IMR-90 (cell line): ENCODE data around the gene FER1L5. TPM values are rescaled to one million over a fixed set of nuclear protein-coding genes. Genes with fewer than 3 reads are reported as not detected.

Experiments
- ATAC-seq: fragments of 200-7000 bp; cut with Tn5 transposase; 2 replicates; pipeline ENCODE4 v1.9.1; 2020; ENCODE audit warnings: low read depth, mild to moderate bottlenecking, moderate library complexity
- BruUV-seq: library from RNA; stranded (reverse); fragments of 400-500 nt; replicated peaks from 2 replicates; lab custom pipeline; 2021; lab: Mats Ljungman, UMichigan
- CTCF ChIA-PET: fragments of 300-600 bp; formaldehyde crosslinking; extraction: SDS; loops from one replicate; lab custom pipeline; 2021; ENCODE audit warnings: antibody characterized with exemption; lab: Yijun Ruan, JAX
- POLR2A ChIA-PET: fragments of 300-600 bp; sonication (Branson Sonifier 250); formaldehyde crosslinking; loops from one replicate; lab custom pipeline; 2022; ENCODE audit warnings: antibody characterized with exemption; ENCODE audit not compliant: unreplicated experiment; lab: Charles Lee
- DNase-seq: peaks from one replicate; pipeline ENCODE4 v3.0.0; 2013
- H2AFZ ChIP-seq: replicated peaks from 2 replicates; pipeline ENCODE3; 2013; ENCODE audit warnings: low read length, mild to moderate bottlenecking; ENCODE audit not compliant: poor library complexity
- H2AK5ac ChIP-seq: 2 replicates; pipeline ENCODE4 v1.6.1; 2013; ENCODE audit warnings: low read depth, low read length, inconsistent platforms
- H2AK9ac ChIP-seq: replicated peaks from 2 replicates; pipeline ENCODE3; 2013; ENCODE audit warnings: mild to moderate bottlenecking, low read depth, low read length, moderate library complexity; ENCODE audit not compliant: poor library complexity
- H2BK120ac ChIP-seq: 2 replicates; pipeline ENCODE4 v1.6.1; 2013; ENCODE audit warnings: low read depth, low read length, inconsistent platforms
- H2BK15ac ChIP-seq: 3 replicates; pipeline ENCODE4 v1.6.1; 2013; ENCODE audit warnings: low read depth, low read length, inconsistent platforms
- H2BK20ac ChIP-seq: 2 replicates; pipeline ENCODE4 v1.6.1; 2013; ENCODE audit warnings: low read depth, mild to moderate bottlenecking, inconsistent platforms, low read length, moderate library complexity
- H2BK5ac ChIP-seq: 2 replicates; pipeline ENCODE4 v1.6.1; 2013; ENCODE audit warnings: mild to moderate bottlenecking, low read depth, low read length, inconsistent platforms; ENCODE audit not compliant: poor library complexity, severe bottlenecking
- H3K14ac ChIP-seq: replicated peaks from 2 replicates; pipeline ENCODE4 v1.6.1; 2013; ENCODE audit warnings: low read depth, low read length, inconsistent platforms
- H3K18ac ChIP-seq: 2 replicates; pipeline ENCODE4 v1.6.1; 2013; ENCODE audit warnings: low read depth, low read length, control low read depth
- H3K23ac ChIP-seq: 2 replicates; pipeline ENCODE4 v1.6.1; 2013; ENCODE audit warnings: low read depth, low read length, inconsistent platforms
- H3K27ac ChIP-seq: 2 replicates; pipeline ENCODE4 v1.5.1; 2013; ENCODE audit warnings: mild to moderate bottlenecking, control low read depth, low read length; ENCODE audit not compliant: insufficient read depth
- H3K27me3 ChIP-seq: 2 replicates; pipeline ENCODE4 v1.6.1; 2013; ENCODE audit warnings: low read length; ENCODE audit not compliant: control insufficient read depth, insufficient read depth
- H3K36me3 ChIP-seq: 2 replicates; pipeline ENCODE4 v1.6.1; 2013; ENCODE audit warnings: low read length, mixed read lengths; ENCODE audit not compliant: control insufficient read depth, insufficient read depth
- H3K4ac ChIP-seq: 2 replicates; pipeline ENCODE4 v1.6.1; 2013; ENCODE audit warnings: low read depth, low read length, inconsistent platforms
- H3K4me1 ChIP-seq: 2 replicates; pipeline ENCODE4 v1.6.1; 2013; ENCODE audit warnings: low read length, mixed read lengths; ENCODE audit not compliant: control insufficient read depth, insufficient read depth
- H3K4me2 ChIP-seq: 2 replicates; pipeline ENCODE4 v1.6.1; 2013; ENCODE audit warnings: low read depth, mild to moderate bottlenecking, control low read depth, low read length, moderate library complexity
- H3K4me3 ChIP-seq: 2 replicates; pipeline ENCODE4 v1.5.1; 2013; ENCODE audit warnings: low read depth, mild to moderate bottlenecking, control low read depth, low read length, moderate library complexity; ENCODE audit not compliant: insufficient read depth
- H3K56ac ChIP-seq: 2 replicates; pipeline ENCODE4 v1.6.1; 2013; ENCODE audit warnings: low read length, inconsistent platforms; ENCODE audit not compliant: insufficient read depth; ENCODE audit errors: extremely low read depth
- H3K79me1 ChIP-seq, 2 experiments: 2 replicates each; pipeline ENCODE4 v1.6.1; 2013; ENCODE audit warnings: low read length in 2 of 2, inconsistent platforms in 1 of 2, low read depth in 1 of 2
- H3K9ac ChIP-seq: 2 replicates; pipeline ENCODE4 v1.6.1; 2013; ENCODE audit warnings: low read depth, low read length, control low read depth
- H3K9me1 ChIP-seq: 2 replicates; pipeline ENCODE4 v1.6.1; 2013; ENCODE audit warnings: low read length, inconsistent platforms; ENCODE audit not compliant: insufficient read depth
- H3K9me3 ChIP-seq: 2 replicates; pipeline ENCODE4 v1.6.1; 2013; ENCODE audit warnings: low read length; ENCODE audit not compliant: control insufficient read depth, insufficient read depth
- H4K20me1 ChIP-seq: 2 replicates; pipeline ENCODE4 v1.6.1; 2013; ENCODE audit warnings: low read length, inconsistent platforms; ENCODE audit not compliant: insufficient read depth
- H4K5ac ChIP-seq: 2 replicates; pipeline ENCODE4 v1.6.1; 2013; ENCODE audit warnings: mild to moderate bottlenecking, low read depth, low read length, control low read depth
- H4K8ac ChIP-seq, 2 experiments: 2 replicates each; pipeline ENCODE4 v1.6.1; 2013; ENCODE audit warnings: low read depth in 2 of 2, low read length in 2 of 2, control low read depth in 1 of 2, inconsistent platforms in 1 of 2
- H4K91ac ChIP-seq: 2 replicates; pipeline ENCODE4 v1.6.1; 2013; ENCODE audit warnings: low read depth, low read length, inconsistent platforms; ENCODE audit not compliant: insufficient read depth
- BHLHE40 ChIP-seq: fragments of 150-350 bp; IDR thresholded peaks from 2 replicates; pipeline ENCODE4 v1.6.1; 2016; ENCODE audit warnings: mild to moderate bottlenecking, low read depth, low read length
- CEBPB ChIP-seq: IDR thresholded peaks from 2 replicates; pipeline ENCODE4 v1.6.1; 2012; ENCODE audit warnings: low read depth, low read length, improper control_type of control experiment
- CHD1 ChIP-seq: IDR thresholded peaks from 2 replicates; pipeline ENCODE4 v1.6.1; 2012; ENCODE audit warnings: low read depth, low read length, improper control_type of control experiment
- CTCF ChIP-seq: conservative IDR thresholded peaks from 2 replicates; pipeline ENCODE4 v1.5.1; 2012; ENCODE audit warnings: mild to moderate bottlenecking, low read depth, low read length, improper control_type of control experiment
- ELK1 ChIP-seq: fragments of 150-350 bp; IDR thresholded peaks from 2 replicates; pipeline ENCODE4 v1.6.1; 2016; ENCODE audit warnings: low read depth, mild to moderate bottlenecking, low read length, moderate library complexity, borderline replicate concordance
- FOS ChIP-seq: fragments of 150-350 bp; IDR thresholded peaks from 2 replicates; pipeline ENCODE4 v1.6.1; 2016; ENCODE audit warnings: low read depth, low read length
- MAFK ChIP-seq: IDR thresholded peaks from 2 replicates; pipeline ENCODE4 v1.6.1; 2012; ENCODE audit warnings: low read depth, low read length, improper control_type of control experiment
- MXI1 ChIP-seq: IDR thresholded peaks from 2 replicates; pipeline ENCODE4 v1.6.1; 2012; ENCODE audit warnings: low read depth, mild to moderate bottlenecking, low read length, moderate library complexity, borderline replicate concordance
- NFE2L2 ChIP-seq: fragments of 150-350 bp; IDR thresholded peaks from 2 replicates; pipeline ENCODE4 v1.6.1; 2016; ENCODE audit warnings: low read depth, mild to moderate bottlenecking, low read length
- POLR2A ChIP-seq: IDR thresholded peaks from 2 replicates; pipeline ENCODE4 v1.6.1; 2012; ENCODE audit warnings: mild to moderate bottlenecking, low read depth, low read length
- RAD21 ChIP-seq: IDR thresholded peaks from 2 replicates; pipeline ENCODE4 v1.6.1; 2012; ENCODE audit warnings: low read length, improper control_type of control experiment
- RCOR1 ChIP-seq: IDR thresholded peaks from 2 replicates; pipeline ENCODE4 v1.6.1; 2012; ENCODE audit warnings: mild to moderate bottlenecking, low read length, improper control_type of control experiment; ENCODE audit not compliant: insufficient replicate concordance
- RFX5 ChIP-seq: IDR thresholded peaks from 2 replicates; pipeline ENCODE4 v1.8.0; 2012; ENCODE audit warnings: low read depth, mild to moderate bottlenecking, low read length, moderate library complexity
- SMC3 ChIP-seq: fragments of 150-350 bp; IDR thresholded peaks from 2 replicates; pipeline ENCODE4 v1.6.1; 2016; ENCODE audit warnings: low read depth, mild to moderate bottlenecking, antibody characterized with exemption, low read length, moderate library complexity
- USF2 ChIP-seq: fragments of 150-350 bp; IDR thresholded peaks from 2 replicates; pipeline ENCODE4 v1.6.1; 2017; ENCODE audit warnings: mild to moderate bottlenecking, antibody characterized with exemption, low read length, low read depth
- WGBS, 2 experiments: methylation state at CpG; one replicate each; pipeline versions ENCODE4 v1.1.5 to v1.1.7; 2013; ENCODE audit warnings: missing lambda C conversion rate in 2 of 2; ENCODE audit not compliant: insufficient read length in 1 of 2; ENCODE audit errors: extremely low coverage in 2 of 2; 5-methylcytosine and 5-hydroxymethylcytosine counted together
- dilution Hi-C: fragments of 300-500 bp; cut with HindIII; formaldehyde crosslinking; loops from one replicate; pipeline ENCODE4 v1.14.3; 2018; ENCODE audit warnings: low sequenced_read_pairs; ENCODE audit not compliant: unreplicated experiment
- in situ Hi-C: fragments of 300-500 bp; cut with MboI; formaldehyde crosslinking; loops from 3 replicates; pipeline ENCODE4 v1.14.3; 2019; ENCODE audit warnings: low sequenced_read_pairs, inconsistent platforms, mixed read lengths
- intact Hi-C: fragments of 100-400 bp; cut with micrococcal nuclease; formaldehyde crosslinking; loops from 2 replicates; pipeline ENCODE4 v1.10.0; 2022
- polyA plus RNA-seq, 3 experiments: library from polyadenylated mRNA; depleted of rRNA; stranded (reverse); fragments of >200 nt; gene quantifications; 2 replicates each; pipeline ENCODE4 v1.2.3, GENCODE V29; 2012; ENCODE audit warnings: low replicate concordance in 1 of 3
- total RNA-seq: library from RNA; depleted of rRNA; stranded (reverse); fragments of >200 nt; gene quantifications from 2 replicates; pipeline ENCODE4 v1.2.3, GENCODE V29; 2012

Gene FER1L5
- total and polyA plus RNA-seq, 2 of the 4 experiments (the other 2 are of a cell fraction) = 0.15 to 0.36 TPM

GRCh38 chr2:96727431-96727830 is 84.9 kb downstream of the FER1L5 start:
- DNase-seq (no peak), ATAC-seq (no peak)
- H4K5ac ChIP-seq = no peak overlapping the region
- H2BK15ac ChIP-seq = no peak overlapping the region
- no peak overlapping the region for H3K4ac ChIP-seq
- H3K27ac ChIP-seq = no peak overlapping the region
- no peaks in the 10 kb centered on the region for H3K27me3 ChIP-seq
- H4K8ac ChIP-seq = no peak overlapping the region
- H3K9me3 ChIP-seq = no peaks in the 10 kb centered on the region
- ChIA-PET CTCF (interaction anchor here (0.6 kb wide), 1 partner anchor 495 kb away, joined by 9 read pairs; no protein-coding TSS in a partner anchor), POLR2A (no interaction called here)
- no peaks in the 10 kb centered on the region; the same call in 1 of the 2 replicates for H3K4me1 ChIP-seq
- WGBS, 2 experiments = 93% methylated on average over 2 of the region's 5 CpGs; no CpG with 5 or more reads in 1 of the 2 experiments
- no peak overlapping the region for H2BK20ac ChIP-seq
- no peak overlapping the region for H3K23ac ChIP-seq
- dilution Hi-C loops = no loop called here
- no peak overlapping the region for H2BK120ac ChIP-seq
- no peak overlapping the region for H3K18ac ChIP-seq
- H3K9ac ChIP-seq = no peak overlapping the region
- no peak overlapping the region for H4K91ac ChIP-seq
- no peak overlapping the region for H3K14ac ChIP-seq
- TF ChIP-seq BHLHE40 (no peak), RCOR1 (no peak), POLR2A (no peak), CHD1 (no peak), NFE2L2 (no peak), USF2 (no peak), RAD21 (no peak), FOS (no peak), RFX5 (no peak), ELK1 (no peak), SMC3 (no peak), MAFK (no peak), CEBPB (no peak), MXI1 (no peak), CTCF (no peak)
- in situ Hi-C loops = no loop called here
- BruUV-seq = no TSS peak
- H2AK9ac ChIP-seq = no peak overlapping the region
- intact Hi-C loops = no loop called here
- H3K4me2 ChIP-seq = no peak overlapping the region
- no peak overlapping the region for H2AFZ ChIP-seq
- H3K9me1 ChIP-seq = no peaks in the 10 kb centered on the region
- no peak overlapping the region for H3K4me3 ChIP-seq
- H4K20me1 ChIP-seq = no peaks in the 10 kb centered on the region
- H3K36me3 ChIP-seq = peaks cover 28% of the 10 kb centered on the region
- H2AK5ac ChIP-seq = no peak overlapping the region
- no peak overlapping the region for H3K56ac ChIP-seq
- no peak overlapping the region for H2BK5ac ChIP-seq
- no peaks in the 10 kb centered on the region for H3K79me1 ChIP-seq
